B cell (primary cell): ENCODE results near the gene AGAP1.

Experiments used
- EZH2 ChIP-seq: IDR thresholded peaks from 2 replicates; pipeline ENCODE4 v1.6.1; 2012; ENCODE audit warnings: borderline replicate concordance, low read depth, mild to moderate bottlenecking, moderate library complexity, low read length; ENCODE audit not compliant: insufficient read depth, poor library complexity, severe bottlenecking
- TF ChIP-seq, protein P1 (sequence below): fragments of 200-600 bp; IDR thresholded peaks from one replicate; pipeline ENCODE4 v1.8.0; 2022; ENCODE audit warnings: antibody characterized with exemption, mild to moderate bottlenecking

DNA sequence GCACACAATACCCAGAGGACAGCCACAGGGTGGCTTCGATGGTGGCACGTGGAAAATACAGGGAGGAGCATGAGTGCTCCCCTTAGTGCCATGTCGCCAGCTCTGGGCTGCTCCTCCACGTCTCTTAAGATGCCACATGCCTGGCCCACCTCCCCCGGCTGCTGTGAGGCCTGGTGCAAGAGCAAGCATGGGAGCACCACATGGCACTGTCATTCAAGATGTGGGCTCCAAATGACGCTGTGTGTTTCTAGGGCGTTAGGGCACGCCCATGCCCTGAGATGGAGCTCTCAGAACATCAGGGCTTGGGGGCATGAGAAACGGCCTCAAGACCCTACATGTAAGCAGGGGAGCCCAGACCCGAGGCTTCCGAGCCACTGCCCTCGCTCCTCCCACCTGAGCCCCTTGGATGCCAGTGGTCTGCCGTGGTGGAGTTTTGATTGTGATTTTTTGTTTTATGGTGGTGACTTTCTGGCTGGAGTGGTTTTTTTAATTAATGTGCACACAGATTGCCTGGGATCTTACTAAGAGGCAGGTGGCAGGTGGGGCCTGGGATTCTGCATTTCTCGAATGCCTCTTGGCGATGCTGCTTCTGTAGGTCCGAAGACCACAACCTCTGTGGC, 435.0 kb downstream of the AGAP1 start:
- TF ChIP-seq, protein P1, sequence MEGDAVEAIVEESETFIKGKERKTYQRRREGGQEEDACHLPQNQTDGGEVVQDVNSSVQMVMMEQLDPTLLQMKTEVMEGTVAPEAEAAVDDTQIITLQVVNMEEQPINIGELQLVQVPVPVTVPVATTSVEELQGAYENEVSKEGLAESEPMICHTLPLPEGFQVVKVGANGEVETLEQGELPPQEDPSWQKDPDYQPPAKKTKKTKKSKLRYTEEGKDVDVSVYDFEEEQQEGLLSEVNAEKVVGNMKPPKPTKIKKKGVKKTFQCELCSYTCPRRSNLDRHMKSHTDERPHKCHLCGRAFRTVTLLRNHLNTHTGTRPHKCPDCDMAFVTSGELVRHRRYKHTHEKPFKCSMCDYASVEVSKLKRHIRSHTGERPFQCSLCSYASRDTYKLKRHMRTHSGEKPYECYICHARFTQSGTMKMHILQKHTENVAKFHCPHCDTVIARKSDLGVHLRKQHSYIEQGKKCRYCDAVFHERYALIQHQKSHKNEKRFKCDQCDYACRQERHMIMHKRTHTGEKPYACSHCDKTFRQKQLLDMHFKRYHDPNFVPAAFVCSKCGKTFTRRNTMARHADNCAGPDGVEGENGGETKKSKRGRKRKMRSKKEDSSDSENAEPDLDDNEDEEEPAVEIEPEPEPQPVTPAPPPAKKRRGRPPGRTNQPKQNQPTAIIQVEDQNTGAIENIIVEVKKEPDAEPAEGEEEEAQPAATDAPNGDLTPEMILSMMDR: no peak
- TF ChIP-seq EZH2: no peak
